Neural progenitor cell (in vitro differentiated cells): Measurements from ENCODE around the gene RNMT.

Source experiments
- EZH2 ChIP-seq: fragments of 200-600 bp; sonication (generic); IDR thresholded peaks from 2 replicates; pipeline ENCODE4 v1.6.1; 2017; ENCODE audit warnings: antibody characterized with exemption, mild to moderate bottlenecking, moderate library complexity
- TF ChIP-seq, protein P1 (sequence below): fragments of 200-600 bp; sonication (generic); IDR thresholded peaks from 2 replicates; pipeline ENCODE4 v1.5.1; 2017; ENCODE audit warnings: antibody characterized with exemption, mild to moderate bottlenecking

DNA sequence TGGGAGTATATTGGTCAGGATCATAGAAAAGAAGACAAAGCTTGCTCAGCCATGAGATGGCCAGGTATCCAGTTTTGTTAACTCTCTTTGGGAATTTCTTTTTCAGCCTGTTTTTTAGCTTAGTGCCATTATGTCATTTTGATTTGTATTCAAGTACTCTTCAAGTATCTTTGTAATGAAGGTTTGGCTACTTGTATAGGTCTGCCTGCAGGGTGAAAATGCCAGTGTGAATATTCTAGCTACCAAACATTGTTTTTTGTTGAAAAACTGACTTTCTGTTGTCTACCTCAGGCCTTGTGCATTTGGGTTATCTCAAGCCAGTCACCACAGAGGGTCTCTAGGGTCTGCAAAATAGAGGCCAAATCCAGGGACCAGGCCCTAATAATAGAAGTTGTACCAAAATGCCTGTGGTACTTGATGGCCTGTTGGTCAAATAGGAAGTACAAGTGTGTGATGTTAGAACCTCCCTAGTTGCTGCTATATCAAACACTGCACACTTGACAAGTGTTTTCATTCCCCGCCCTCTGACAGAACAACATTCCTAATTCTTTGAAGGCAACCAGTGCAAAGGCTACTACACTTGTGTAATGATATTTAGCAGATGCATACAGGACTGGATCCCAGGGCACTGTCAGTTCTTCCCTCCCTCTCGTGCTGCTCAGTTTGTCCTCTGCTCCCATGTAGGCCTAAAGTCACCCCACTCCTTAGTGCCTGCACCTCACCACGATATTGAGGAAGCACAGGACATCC is 36.4 kb downstream of the RNMT start:
- TF ChIP-seq, protein P1, sequence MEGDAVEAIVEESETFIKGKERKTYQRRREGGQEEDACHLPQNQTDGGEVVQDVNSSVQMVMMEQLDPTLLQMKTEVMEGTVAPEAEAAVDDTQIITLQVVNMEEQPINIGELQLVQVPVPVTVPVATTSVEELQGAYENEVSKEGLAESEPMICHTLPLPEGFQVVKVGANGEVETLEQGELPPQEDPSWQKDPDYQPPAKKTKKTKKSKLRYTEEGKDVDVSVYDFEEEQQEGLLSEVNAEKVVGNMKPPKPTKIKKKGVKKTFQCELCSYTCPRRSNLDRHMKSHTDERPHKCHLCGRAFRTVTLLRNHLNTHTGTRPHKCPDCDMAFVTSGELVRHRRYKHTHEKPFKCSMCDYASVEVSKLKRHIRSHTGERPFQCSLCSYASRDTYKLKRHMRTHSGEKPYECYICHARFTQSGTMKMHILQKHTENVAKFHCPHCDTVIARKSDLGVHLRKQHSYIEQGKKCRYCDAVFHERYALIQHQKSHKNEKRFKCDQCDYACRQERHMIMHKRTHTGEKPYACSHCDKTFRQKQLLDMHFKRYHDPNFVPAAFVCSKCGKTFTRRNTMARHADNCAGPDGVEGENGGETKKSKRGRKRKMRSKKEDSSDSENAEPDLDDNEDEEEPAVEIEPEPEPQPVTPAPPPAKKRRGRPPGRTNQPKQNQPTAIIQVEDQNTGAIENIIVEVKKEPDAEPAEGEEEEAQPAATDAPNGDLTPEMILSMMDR, result no peak
- no peak for TF ChIP-seq EZH2
